ENCODE data around the gene PI16.
"Not testable (repeated sequence)": the region's sequence is repeated elsewhere in the genome, so short reads cannot be mapped to it uniquely, and the experiment has no call there.

PI16 gene

DNA sequence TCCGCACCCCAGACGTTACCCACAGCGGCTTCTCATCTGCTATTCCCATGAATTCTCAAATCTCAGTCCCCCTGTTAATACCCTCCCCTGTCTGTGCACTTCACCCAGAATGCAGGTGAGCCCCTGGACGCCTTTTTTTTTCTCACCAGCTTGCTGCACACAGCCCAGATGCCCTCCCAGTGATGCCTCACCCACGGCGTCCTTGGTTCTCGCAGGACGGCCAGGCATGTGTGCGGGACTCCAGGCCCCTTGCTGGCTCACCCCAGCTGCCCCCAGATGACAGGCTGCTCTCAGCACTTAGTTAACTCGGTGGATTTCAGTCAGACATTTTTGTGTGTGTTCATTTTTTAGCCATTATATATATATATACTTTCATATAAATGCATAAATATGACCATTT lies 25.4 kb upstream of the PI16 start:
- DNase-seq (ENCODE audit: low read depth), result no peak

GRCh38 chr6:36929607-36930006 lies 24.9 kb upstream of the PI16 start:
- DNase-seq (ENCODE audit: low read depth), result no peak

- no peak for DNase-seq (ENCODE audit: low read depth)
Observed at GRCh38 chr6:36930483-36930882, 24.1 kb upstream of the PI16 start.

DNA sequence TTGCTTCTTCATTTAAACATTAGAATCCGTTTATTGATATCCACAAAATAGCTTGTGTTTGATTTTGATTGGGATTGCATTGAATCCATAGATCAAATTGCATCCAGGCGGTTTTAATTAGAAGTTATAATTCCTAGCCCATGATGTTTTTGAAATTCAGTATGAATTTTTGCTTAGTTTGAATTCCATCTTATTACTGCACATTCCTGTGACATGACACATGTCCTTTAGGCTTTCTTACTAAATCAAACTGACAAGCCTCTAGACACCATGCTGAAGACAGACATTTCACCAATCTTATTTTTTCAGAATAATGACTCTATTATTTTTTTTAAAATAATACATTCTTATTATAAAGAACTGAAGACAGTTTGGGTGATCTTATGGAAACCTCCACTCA lies 21.4 kb upstream of the PI16 start:
- DNase-seq (ENCODE audit: low read depth), result no peak

GRCh38 chr6:36933519-36933918 lies 21.0 kb upstream of the PI16 start:
- DNase-seq (ENCODE audit: low read depth), result no peak

GRCh38 chr6:36934901-36935300 lies 19.6 kb upstream of the PI16 start:
- DNase-seq (ENCODE audit: low read depth), result no peak

DNA sequence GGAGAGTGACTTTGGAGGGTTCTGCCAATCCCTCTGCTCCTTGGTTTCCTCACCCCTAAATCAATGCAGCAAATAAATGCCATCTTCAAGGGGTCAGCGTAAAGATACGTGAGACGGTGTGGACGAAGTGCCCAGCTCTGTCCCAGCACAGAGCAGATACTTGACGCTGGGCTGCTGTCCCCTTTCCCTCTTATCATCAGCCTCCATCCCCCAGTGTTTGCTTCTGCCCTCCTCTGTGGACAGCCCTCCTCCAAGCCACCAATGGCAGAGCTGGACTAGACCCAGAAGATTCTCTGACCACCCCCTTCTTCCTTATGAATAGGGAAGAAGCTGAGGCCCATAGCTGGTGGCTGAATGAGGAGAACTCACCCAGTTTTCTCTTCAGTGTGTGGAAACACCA lies 17.7 kb upstream of the PI16 start:
- no peak for DNase-seq (ENCODE audit: low read depth)

DNA sequence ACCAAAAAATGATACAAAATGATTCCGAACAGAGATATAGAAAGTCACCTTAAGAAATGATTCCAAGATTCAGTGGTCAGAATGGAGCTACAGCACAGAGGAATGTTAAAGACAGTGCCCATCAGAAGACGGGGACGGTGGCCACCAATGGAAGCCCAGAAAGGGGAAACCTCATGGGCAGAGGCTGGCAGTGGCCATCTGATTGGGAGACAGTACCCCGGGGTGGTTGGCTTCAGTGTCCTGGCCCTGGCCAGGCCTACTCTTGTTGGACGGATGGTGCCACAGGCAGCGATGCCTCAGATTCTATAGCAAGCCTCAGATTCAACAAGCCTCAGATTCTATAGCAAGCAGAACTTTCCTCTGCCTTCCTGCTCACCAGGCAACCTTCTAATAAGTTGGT lies 16.6 kb upstream of the PI16 start:
- DNase-seq (ENCODE audit: low read depth), result no peak

DNA sequence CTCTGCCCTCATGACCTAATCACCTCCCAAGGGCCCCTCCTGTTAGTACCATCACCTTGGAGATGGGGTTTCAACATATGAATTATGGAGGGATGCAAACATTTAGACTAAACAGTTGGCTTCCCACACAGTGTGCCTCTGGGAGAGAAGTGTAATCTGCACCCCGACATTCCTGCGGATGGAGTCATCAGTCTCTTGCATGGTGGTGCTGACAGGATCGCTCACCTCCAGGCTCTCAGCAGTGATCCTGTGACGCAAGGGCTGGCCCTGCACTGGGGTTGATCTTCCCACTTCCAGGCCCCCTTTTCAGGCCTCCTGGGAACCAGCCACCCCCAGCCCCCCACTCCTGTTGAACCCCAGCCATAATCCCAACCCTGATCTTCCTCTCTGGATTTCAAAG lies 16.0 kb upstream of the PI16 start:
- DNase-seq (ENCODE audit: low read depth), result no peak

DNA sequence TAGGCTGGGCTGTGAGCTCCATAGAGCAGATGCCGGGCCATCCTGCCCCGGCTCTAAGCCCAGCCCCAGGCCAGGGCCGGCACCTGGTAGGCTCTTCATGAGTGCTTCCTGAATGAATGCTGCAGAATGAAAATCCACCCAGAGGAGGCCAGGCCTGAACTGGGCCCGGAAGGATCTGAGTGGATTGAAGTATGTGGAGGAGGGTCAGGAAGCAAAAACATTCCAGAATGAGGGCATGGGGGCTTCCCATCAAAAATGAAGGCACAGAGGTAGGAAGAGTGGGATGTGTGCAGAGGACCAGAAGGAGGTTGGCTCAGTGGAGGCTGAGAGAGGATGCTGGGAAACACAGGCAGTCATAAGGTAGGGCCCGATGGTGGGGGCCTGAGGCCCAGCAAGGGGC lies 15.5 kb upstream of the PI16 start:
- not testable (repeated sequence) for DNase-seq (ENCODE audit: low read depth)

GRCh38 chr6:36940027-36940426 lies 14.5 kb upstream of the PI16 start:
- DNase-seq (ENCODE audit: low read depth), result no peak

DNA sequence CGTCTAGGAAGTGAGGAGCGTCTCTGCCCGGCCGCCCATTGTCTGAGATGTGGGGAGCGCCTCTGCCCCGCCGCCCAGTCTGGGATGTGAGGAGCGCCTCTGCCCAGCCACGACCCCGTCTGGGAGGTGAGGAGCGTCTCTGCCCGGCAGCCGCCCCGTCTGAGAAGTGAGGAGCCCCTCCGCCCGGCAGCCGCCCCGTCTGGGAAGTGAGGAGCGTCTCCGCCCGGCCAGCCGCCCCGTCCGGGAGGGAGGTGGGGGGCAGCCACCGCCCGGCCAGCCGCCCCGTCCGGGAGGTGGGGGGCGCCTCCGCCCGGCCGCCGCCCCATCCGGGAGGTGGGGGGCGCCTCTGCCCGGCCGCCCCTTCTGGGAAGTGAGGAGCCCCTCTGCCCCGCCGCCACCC lies 13.0 kb upstream of the PI16 start:
- not testable (repeated sequence) for DNase-seq (ENCODE audit: low read depth)

DNA sequence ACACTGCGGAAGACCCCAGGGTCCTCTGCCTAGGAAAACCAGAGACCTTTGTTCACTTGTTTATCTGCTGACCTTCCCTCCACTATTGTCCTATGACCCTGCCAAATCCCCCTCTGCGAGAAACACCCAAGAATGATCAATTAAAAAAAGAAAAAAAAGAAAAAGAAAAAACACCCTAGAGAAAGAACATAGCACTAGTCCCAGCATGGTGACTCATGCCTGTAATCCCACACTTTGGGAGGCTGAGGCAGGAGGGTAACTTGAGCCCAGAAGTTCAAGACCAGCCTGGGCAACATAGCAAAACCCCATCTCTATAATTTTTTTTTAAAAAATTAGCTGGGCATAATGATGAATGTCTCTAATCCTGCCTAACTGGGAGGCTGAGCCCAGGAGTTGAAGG lies 12.2 kb upstream of the PI16 start:
- DNase-seq (ENCODE audit: low read depth), result not testable (repeated sequence)

DNA sequence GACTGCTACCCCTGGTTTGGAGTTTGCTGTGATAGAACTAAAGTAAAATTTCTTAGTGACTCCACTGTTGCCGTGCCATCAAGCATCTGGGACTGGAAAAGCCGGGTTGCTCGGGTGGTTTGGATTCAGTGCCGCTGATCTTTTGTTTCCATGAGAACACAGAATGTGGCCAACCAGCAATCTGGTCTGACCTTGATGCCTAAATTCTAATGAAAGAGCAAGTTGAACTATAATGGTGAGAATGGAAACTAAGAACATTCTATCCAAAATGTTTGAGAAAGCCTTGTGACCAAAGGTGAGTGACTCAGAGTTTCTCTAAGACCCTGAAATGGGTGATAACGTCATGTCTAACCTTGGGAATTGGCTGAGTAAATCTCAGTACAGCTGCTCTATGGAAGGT lies 9.9 kb upstream of the PI16 start:
- DNase-seq (ENCODE audit: low read depth), result no peak

- DNase-seq (ENCODE audit: low read depth), result no peak
Observed at GRCh38 chr6:36945301-36945700, 9.2 kb upstream of the PI16 start.

GRCh38 chr6:36946526-36946925 lies 8.0 kb upstream of the PI16 start:
- DNase-seq (ENCODE audit: low read depth), result no peak

DNA sequence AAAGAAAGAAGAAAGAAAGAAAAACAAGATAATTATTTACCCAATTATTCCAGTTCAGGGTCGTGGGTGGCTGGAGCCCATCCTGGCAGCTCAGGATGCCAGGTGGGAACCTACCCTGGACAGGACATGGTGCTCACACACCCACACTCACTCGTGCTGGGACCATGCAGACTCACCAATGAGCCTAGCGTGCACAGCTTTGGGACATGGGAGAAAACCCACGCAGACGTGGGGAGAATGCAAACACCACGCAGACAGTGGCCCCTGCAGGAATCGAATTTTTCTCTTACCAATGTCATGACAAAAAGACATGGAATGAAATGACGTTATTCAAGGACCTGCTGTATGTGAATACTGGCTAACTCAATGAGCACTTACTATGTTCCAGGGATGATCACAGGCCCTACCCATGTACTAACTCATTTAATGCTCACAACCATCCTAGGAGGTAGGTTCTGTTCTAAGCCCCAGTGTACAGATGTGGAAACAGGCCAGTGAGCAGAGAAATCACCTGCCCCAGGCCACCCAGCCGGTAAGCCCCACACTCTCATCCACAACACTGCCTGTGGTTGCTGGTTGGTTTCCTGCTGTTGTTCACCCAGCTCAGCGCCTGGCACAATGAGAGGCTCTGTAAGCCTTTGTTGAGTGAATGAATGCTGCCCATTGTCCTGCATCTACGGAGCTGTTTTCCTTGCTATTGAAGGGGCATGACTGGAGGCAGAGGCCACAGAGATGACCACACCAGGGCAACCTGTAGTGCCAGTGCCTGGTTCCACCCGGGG lies 6.8 kb upstream of the PI16 start:
- no peak for DNase-seq (ENCODE audit: low read depth)

- DNase-seq (ENCODE audit: low read depth), result not testable (repeated sequence)
Observed at GRCh38 chr6:36949076-36949475, 5.5 kb upstream of the PI16 start.

DNA sequence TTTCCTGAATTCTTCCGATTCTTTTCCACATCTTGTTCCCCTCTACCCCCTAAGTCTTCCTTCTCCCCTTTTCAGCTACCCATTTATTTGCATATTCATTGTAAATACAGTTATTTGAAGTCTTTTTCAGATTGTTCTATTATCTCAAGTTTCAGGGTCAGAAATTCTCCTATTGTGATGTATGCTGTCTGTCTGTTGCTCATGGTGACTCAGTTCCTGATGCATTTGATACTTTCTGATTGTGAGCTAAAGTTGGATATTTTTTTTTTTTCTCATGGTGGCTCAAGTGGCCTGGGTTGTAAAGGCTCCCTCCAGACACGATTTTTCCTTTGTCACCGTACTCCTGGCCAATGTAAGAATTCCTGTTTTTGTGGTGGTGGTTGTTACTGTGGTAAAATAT lies 4.9 kb upstream of the PI16 start:
- no peak for DNase-seq (ENCODE audit: low read depth)

- DNase-seq (ENCODE audit: low read depth), result no peak
Observed at GRCh38 chr6:36953931-36954261, 642 bp upstream of the PI16 start.

GRCh38 chr6:36955136-36955535 lies 598 bp downstream of the PI16 start:
- DNase-seq (ENCODE audit: low read depth), result no peak

- no peak for DNase-seq (ENCODE audit: low read depth)
Observed at GRCh38 chr6:36955671-36956445, 1.3 kb downstream of the PI16 start.

DNA sequence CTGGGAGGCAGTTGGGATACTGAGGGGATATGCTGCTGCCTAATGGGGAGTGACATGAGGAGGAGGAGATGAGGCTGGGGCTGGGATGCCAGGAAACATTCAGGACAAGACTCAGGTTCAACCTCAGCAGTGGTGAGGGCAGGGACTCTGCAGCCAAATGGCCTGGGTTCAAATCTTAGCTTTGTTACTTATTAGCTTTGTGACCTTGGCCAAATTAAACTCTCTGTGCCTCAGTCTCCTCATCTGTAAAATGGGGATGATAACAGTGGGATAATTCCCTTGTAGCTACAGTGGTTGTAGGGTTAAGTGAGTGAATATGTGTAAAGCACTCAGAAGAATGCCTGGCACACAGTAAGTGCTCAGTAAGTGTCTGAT lies 1.9 kb downstream of the PI16 start:
- no peak for DNase-seq (ENCODE audit: low read depth)

- DNase-seq (ENCODE audit: low read depth), result no peak
Observed at GRCh38 chr6:36957773-36958271, 3.3 kb downstream of the PI16 start.

Measured in activated T-cell treated with anti-CD3 and anti-CD28 coated beads for 1 hour (primary cell).